Aorta (tissue), 5 donors: ENCODE results near the gene HOXD8. TPM values are rescaled to one million over a fixed set of nuclear protein-coding genes. Genes with fewer than 3 reads are reported as not detected.

ENCODE experiments used
- ATAC-seq: fragments of 200-7000 bp; cut with Tn5 transposase; one replicate; pipeline ENCODE4 v1.9.1; 2022; ENCODE audit warnings: moderate library complexity; ENCODE audit not compliant: low FRiP score
- DNase-seq, 2 donors: peaks; one replicate each; pipeline ENCODE4 v3.0.0-alpha.2; 2020
- H3K27ac ChIP-seq, 2 donors: one replicate each; pipeline ENCODE4 v1.5.1; 2013; ENCODE audit warnings: low read length in 2 of 2, mild to moderate bottlenecking in 2 of 2, moderate library complexity in 2 of 2, control low read depth in 1 of 2, inconsistent platforms in 1 of 2, low read depth in 1 of 2
- H3K27me3 ChIP-seq, 2 donors: one replicate each; pipeline ENCODE4 v1.6.1; 2013; ENCODE audit warnings: control low read depth in 1 of 2, low read length in 1 of 2, mild to moderate bottlenecking in 1 of 2, moderate library complexity in 1 of 2; ENCODE audit not compliant: insufficient read depth in 2 of 2, control insufficient read depth in 1 of 2
- H3K36me3 ChIP-seq, 2 donors: one replicate each; pipeline ENCODE4 v1.6.1; 2013; ENCODE audit warnings: control low read depth in 1 of 2, low read length in 1 of 2, mild to moderate bottlenecking in 1 of 2; ENCODE audit not compliant: insufficient read depth in 2 of 2, control insufficient read depth in 1 of 2
- H3K4me1 ChIP-seq, 2 donors: one replicate each; pipeline ENCODE4 v1.6.1; 2013; ENCODE audit warnings: low read length in 2 of 2, control low read depth in 1 of 2, mild to moderate bottlenecking in 1 of 2, moderate library complexity in 1 of 2; ENCODE audit not compliant: insufficient read depth in 2 of 2, control insufficient read depth in 1 of 2
- H3K4me3 ChIP-seq, 2 donors: one replicate each; pipeline ENCODE4 v1.5.1; 2013; ENCODE audit warnings: low read length in 2 of 2, control low read depth in 1 of 2, mild to moderate bottlenecking in 1 of 2
- H3K9me3 ChIP-seq: one replicate; pipeline ENCODE4 v1.6.1; 2013; ENCODE audit warnings: mild to moderate bottlenecking, low read length; ENCODE audit not compliant: control insufficient read depth
- WGBS, 2 donors: extraction: QIAGEN DNeasy Blood & Tissue Kit; methylation state at CpG; one replicate each; pipeline ENCODE4 v1.1.7; 2013; 5-methylcytosine and 5-hydroxymethylcytosine counted together
- intact Hi-C, 2 donors: fragments of 100-400 bp; cut with DNase I; formaldehyde crosslinking; loops; one replicate each; pipeline versions ENCODE4 v1.14.2 to v1.15.0; 2022
- polyA plus RNA-seq, 2 donors: library from polyadenylated mRNA; stranded (reverse); fragments of 200-250 nt; gene quantifications; one replicate each; pipeline ENCODE4 v1.2.3, GENCODE V29; 2013
- total RNA-seq, 2 donors: library from RNA; stranded (reverse); fragmentation: NEBNext Ultra II Directional; extraction: Animal tissue kit (Norgen Biotek cat#: 25700); gene quantifications; one replicate each; pipeline ENCODE4 v1.2.1, GENCODE V29; 2021
- donor health status: healthy with polysubstance abuse.
- donor health status: Bipolar disorder and iron deficiency.
- donor health status: DM: no; HTN: no; CAD: no.
- donor health status: DM: no; HTN: no; CAD: no.
- donor health status: DM: yes; HTN: yes; CAD: no.

The HOXD8 gene
- total and polyA plus RNA-seq, 4 donors, result 2.5 to 14.4 (median 9.4) TPM

- ATAC-seq, result no peak
- no peaks in the 10 kb centered on the region for H3K27me3 ChIP-seq
- H3K27ac ChIP-seq, result no peak overlapping the region
- no peak overlapping the region for H3K4me3 ChIP-seq
- no peaks in the 10 kb centered on the region for H3K9me3 ChIP-seq
- intact Hi-C loops, result loop anchor here in 1 of 2 donors (5.0 kb wide), 1 partner anchor 414 kb away; no protein-coding TSS in a partner anchor
- 81 to 92% methylated on average over 8 of the region's 8 CpGs for WGBS, 2 donors
- DNase-seq, result no peak
- H3K4me1 ChIP-seq, result no peaks in the 10 kb centered on the region
- no peaks in the 10 kb centered on the region for H3K36me3 ChIP-seq
Observed at GRCh38 chr2:176137906-176138305, 8.4 kb downstream of the HOXD8 start.

GRCh38 chr2:176138526-176138922, 9.0 kb downstream of the HOXD8 start:
- no peak overlapping the region for H3K4me3 ChIP-seq
- H3K27me3 ChIP-seq, result no peaks in the 10 kb centered on the region
- no peaks in the 10 kb centered on the region for H3K36me3 ChIP-seq
- no peaks in the 10 kb centered on the region for H3K4me1 ChIP-seq
- no peaks in the 10 kb centered on the region for H3K9me3 ChIP-seq
- no peak overlapping the region for H3K27ac ChIP-seq
- 64 to 82% methylated on average over 14 of the region's 14 CpGs for WGBS, 2 donors
- ATAC-seq, result no peak
- DNase-seq, result peak in 1 of 2 donors; percentile 59
- intact Hi-C loops, result loop anchor here in 1 of 2 donors (5.0 kb wide), 1 partner anchor 414 kb away; no protein-coding TSS in a partner anchor

- ATAC-seq (no peak), DNase-seq (peak in 1 of 2 donors; percentile 82)
- Histone ChIP-seq H3K9me3 (no peaks in the 10 kb centered on the region), H3K27ac (peak overlapping the region in 1 of 2 donors; percentile 8), H3K4me3 (no peak overlapping the region), H3K36me3 (no peaks in the 10 kb centered on the region), H3K27me3 (no peaks in the 10 kb centered on the region), H3K4me1 (no peaks in the 10 kb centered on the region)
- WGBS, 2 donors, result 65 to 87% methylated on average over 28 of the region's 28 CpGs
- intact Hi-C loops, result loop anchor here in 1 of 2 donors (5.0 kb wide), 1 partner anchor 413 kb away; no protein-coding TSS in a partner anchor
Observed at GRCh38 chr2:176138923-176139660, 9.6 kb downstream of the HOXD8 start.

- no peaks in the 10 kb centered on the region for H3K9me3 ChIP-seq
- peak overlapping the region in 1 of 2 donors; percentile 14 for H3K4me3 ChIP-seq
- ATAC-seq (peak; percentile 49), DNase-seq (peak in 1 of 2 donors; percentile 83)
- H3K27me3 ChIP-seq, result no peaks in the 10 kb centered on the region
- whole genome bisulfite sequencing, 2 donors, result 26 to 39% methylated on average over 41 of the region's 41 CpGs
- H3K4me1 ChIP-seq, result no peaks in the 10 kb centered on the region
- H3K36me3 ChIP-seq, result no peaks in the 10 kb centered on the region
- peak overlapping the region in 1 of 2 donors; percentile 8 for H3K27ac ChIP-seq
- intact Hi-C loops, result loop anchor here (1.0 to 10.0 kb wide), 7 partner anchors 125 to 497 kb away; partner anchors contain the start of gene MTX2 (in 1 of the 2)
Observed at GRCh38 chr2:176139661-176140512, 10.4 kb downstream of the HOXD8 start.

DNA sequence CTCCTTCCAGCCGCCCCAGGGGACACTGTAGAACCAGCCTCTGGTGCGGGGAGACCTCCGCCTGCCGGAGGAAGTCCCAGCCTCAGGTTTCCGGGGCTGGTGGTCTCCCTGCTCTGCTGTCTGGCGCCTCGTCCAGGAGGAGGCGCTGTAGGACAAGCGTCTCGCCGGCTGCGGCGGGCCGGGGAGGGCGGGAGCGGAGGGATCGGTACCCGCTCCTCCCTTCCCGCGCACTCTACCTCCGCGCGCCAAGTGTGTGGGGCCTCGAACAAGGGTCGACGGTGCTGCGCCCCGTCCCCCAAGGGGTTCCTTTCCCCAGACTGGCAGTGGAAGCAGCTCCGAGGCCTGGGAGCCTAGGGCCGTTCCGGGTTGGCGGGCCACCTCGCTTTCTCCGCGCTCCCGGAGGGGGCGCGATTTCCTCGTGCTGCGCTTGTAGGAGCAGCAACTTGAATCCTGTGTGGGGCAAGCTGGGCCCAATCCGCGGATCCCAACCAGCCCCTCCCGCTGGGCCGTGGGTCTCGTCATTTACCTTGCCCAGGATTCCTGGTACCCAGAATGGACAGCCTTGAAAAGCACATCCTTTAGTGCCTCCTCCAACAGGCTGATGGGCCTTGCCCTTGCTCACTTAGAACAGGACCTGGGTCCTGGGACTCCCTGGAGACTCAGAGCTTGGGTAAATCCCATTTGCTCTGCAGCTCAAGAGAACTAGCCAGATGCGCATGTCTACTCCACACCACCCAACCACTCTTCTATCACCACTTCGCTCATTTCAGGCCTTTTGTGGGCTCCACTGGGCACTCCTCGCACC, 11.2 kb downstream of the HOXD8 start:
- ATAC-seq (peak; percentile 93), DNase-seq (peak; percentile 81 to 93)
- no peak overlapping the region for H3K27ac ChIP-seq
- intact Hi-C loops, result loop anchor here (1.0 to 10.0 kb wide), 6 partner anchors 124 to 497 kb away; partner anchors contain the start of gene MTX2 (in 1 of the 2)
- H3K4me3 ChIP-seq, result peak overlapping the region; percentile 14 to 43
- H3K36me3 ChIP-seq, result no peaks in the 10 kb centered on the region
- H3K9me3 ChIP-seq, result no peaks in the 10 kb centered on the region
- H3K27me3 ChIP-seq, result no peaks in the 10 kb centered on the region
- H3K4me1 ChIP-seq, result no peaks in the 10 kb centered on the region
- 8% methylated on average over 41 to 48 of the region's 48 CpGs for WGBS, 2 donors

DNA sequence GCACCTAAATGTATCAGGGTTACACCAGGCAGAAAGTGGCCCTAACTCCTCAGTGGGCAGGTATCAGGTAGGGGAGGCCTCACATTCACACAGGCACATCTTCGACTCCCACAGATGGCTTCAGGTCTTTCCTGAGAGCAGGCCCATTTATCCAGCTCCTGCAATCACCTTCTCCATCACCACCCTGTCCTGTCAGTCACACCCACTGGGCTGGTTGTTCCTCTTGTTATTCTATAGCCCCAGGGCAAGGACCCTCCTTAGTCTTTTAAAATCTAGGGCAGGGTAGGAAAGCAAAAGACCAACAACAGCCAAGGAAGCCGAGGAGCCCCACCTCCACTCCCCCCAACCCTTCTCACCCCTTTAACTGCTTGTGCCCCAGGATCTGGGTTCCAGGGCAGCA, 12.8 kb downstream of the HOXD8 start:
- Histone ChIP-seq H3K4me1 (no peaks in the 10 kb centered on the region), H3K4me3 (no peak overlapping the region), H3K36me3 (no peaks in the 10 kb centered on the region), H3K27me3 (no peaks in the 10 kb centered on the region), H3K9me3 (no peaks in the 10 kb centered on the region), H3K27ac (no peak overlapping the region)
- 92 to 93% methylated on average over 2 of the region's 2 CpGs for WGBS, 2 donors
- intact Hi-C loops, result loop anchor here (5.0 to 10.0 kb wide), 3 partner anchors 123 to 495 kb away; partner anchors contain the start of gene MTX2 (in 1 of the 2)
- DNase-seq, result no peak
- ATAC-seq, result no peak

DNA sequence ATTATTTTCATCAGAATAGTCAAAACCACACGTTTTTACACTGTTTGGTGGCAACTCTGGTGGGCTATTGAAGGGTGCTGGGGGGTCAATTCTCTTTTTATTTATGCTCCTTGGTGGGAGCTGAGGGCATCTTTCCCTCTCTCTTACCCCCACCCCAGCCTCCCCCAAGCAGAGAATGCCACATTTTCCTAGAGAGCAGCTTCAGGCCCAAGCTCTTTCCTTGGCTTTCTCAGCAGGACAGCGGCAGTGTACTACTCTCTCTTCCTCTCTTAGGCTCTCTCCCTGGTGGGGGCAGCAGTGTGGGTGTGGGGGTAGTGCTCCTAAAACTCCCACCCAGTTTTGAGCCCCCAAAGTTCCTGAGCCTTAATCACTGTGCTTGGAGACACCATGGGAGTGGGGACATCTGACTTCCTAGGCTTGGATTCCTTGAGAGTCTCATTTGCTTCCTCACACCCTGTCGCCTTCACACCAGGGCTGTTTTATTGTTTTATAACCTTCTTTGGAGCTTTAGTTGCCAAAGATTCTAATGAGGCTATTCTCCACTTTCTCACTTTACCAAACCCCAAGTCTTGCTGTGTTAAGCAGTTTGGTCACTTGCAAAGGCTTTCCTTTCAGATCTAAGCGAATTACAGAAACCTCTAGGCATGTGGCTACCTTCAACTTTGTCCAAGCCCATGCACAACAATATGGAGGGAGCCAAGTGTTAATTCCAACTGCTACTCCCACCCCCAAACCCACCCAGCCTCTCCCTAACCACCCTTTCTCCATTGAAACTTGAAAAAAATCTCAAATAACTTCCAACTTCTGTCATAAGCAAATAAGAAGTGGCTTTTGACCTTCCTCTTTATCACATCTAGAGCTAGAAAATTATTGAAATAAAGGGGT, 15.8 kb downstream of the HOXD8 start:
- Histone ChIP-seq H3K4me1 (no peaks in the 10 kb centered on the region), H3K9me3 (no peaks in the 10 kb centered on the region), H3K4me3 (no peak overlapping the region), H3K27ac (no peak overlapping the region), H3K36me3 (no peaks in the 10 kb centered on the region), H3K27me3 (no peaks in the 10 kb centered on the region)
- no peak for ATAC-seq
- intact Hi-C loops, result loop anchor here in 1 of 2 donors (10.0 kb wide), 1 partner anchor 119 kb away; the partner anchor contains the start of gene MTX2
- DNase-seq, result peak in 1 of 2 donors; percentile 35
- WGBS, 2 donors, result 89 to 93% methylated on average over 4 of the region's 4 CpGs
